Measurements from ENCODE around the gene THTPA.

- no peak for TF ChIP-seq CTCF (conservative IDR thresholded peaks at IDR 0.05; ENCODE audit: low read depth, low read length)
- no peak for TF ChIP-seq POLR2A (IDR thresholded peaks at IDR 0.05; ENCODE audit: low read depth, low read length)
- no peak for TF ChIP-seq MAZ (IDR thresholded peaks at IDR 0.05; ENCODE audit: borderline replicate concordance, low read depth, low read length)
- no peak for TF ChIP-seq SMC3 (IDR thresholded peaks at IDR 0.05; ENCODE audit: low read depth, low read length)
- TF ChIP-seq, protein P1, sequence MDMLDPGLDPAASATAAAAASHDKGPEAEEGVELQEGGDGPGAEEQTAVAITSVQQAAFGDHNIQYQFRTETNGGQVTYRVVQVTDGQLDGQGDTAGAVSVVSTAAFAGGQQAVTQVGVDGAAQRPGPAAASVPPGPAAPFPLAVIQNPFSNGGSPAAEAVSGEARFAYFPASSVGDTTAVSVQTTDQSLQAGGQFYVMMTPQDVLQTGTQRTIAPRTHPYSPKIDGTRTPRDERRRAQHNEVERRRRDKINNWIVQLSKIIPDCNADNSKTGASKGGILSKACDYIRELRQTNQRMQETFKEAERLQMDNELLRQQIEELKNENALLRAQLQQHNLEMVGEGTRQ (IDR thresholded peaks at IDR 0.05; ENCODE audit: low read depth, low read length) = no peak
- TF ChIP-seq RAD21 (IDR thresholded peaks at IDR 0.05; ENCODE audit: low read length) = no peak
- no peak for TF ChIP-seq MAFK (IDR thresholded peaks at IDR 0.05; ENCODE audit: low read depth, low read length)
- no peak for TF ChIP-seq BHLHE40 (IDR thresholded peaks at IDR 0.05; ENCODE audit: low read depth, low read length)
- TF ChIP-seq MXI1 (IDR thresholded peaks at IDR 0.05; ENCODE audit: borderline replicate concordance, low read depth, low read length) = no peak
- TF ChIP-seq FOS (IDR thresholded peaks at IDR 0.05; ENCODE audit: low read depth, low read length) = no peak
- TF ChIP-seq NFE2L2 (IDR thresholded peaks at IDR 0.05; ENCODE audit: low read depth, low read length) = no peak
- TF ChIP-seq RFX5 (IDR thresholded peaks at IDR 0.05; ENCODE audit: low read depth, low read length) = no peak
Measured at GRCh38 chr14:23556700-23557440, 799 bp downstream of the THTPA start.

All from IMR-90 (cell line).